ENCODE measurements around the gene PTPN3. TPM values are rescaled to one million over a fixed set of nuclear protein-coding genes. Genes with fewer than 3 reads are reported as not detected.

Gene PTPN3
- polyA plus RNA-seq, 12 donors: 2.7 to 7.3 (median 3.7) TPM; not detected in 1

DNA sequence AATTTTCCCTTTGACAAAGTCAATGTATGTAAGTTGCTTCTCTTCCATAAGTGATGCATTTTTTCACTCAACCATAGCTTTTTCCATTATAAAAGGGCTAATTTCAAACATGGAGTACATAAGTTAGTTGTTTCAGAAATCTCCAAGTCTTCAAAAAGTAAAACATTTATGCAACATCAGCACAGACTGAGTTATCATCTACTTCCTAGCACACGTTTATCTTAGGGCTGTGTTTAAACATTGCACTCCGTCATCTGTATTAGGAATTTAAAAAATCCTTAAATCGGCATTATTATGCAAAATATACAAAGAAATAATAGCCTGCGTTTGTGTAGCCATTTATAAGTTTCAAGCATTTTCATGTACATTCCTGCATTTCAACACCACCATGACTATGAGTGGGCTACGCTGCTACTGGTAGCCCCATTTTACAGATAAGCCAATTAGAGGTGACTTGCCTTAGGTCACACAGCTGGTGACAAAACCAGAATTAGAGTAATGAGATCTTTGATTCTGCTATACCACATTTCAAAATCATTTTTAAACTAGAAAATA, 43.4 kb downstream of the PTPN3 start:
- no peak for DNase-seq

DNA sequence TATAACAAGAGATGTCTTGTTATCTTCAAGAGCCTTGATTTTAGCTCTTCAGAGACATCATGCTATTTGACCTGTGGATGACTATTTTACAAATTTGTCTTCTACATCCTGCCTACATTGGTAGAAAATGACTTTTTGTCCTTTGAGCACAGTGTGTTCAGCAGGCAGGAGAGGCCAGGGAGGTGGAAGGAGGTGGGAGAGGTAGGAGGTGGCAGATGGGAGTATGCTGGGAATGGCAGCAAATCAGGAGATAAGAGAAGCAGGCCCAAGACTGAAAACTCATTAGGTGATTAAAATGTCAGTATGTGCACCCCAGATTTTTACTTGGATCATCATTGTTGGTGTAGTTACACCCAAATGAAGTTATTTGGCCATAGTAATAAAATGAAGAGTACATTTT, 44.1 kb downstream of the PTPN3 start:
- no peak for DNase-seq

DNA sequence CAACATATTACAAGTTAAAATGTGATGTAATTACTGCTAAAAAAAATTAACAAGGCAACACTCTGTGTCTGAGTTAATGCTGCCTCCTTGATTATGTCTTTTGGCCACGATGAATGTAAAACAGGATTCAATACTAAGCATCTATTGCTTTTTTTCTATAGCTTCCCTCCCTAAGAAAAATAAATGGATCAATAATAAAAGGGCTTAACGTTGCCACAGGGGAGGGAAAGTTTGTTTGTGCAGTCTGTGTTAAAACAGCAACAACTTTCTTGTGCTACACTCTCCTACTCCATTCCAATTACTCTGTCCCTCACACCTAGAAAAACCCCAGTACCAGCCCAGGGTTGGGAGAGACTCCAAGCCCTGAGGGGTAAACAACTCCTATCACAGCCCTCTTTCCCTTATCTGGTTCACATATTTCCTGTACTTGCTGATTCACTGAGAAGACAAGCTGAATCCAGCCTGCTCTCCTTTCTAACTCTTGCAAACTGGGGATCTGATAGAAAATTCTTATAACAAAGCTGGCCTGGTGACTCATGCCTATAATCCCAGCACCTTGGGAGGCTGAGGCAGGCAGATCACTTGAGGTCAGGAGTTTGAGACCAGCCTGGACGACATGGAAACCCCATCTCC, 44.8 kb downstream of the PTPN3 start:
- DNase-seq: no peak

DNA sequence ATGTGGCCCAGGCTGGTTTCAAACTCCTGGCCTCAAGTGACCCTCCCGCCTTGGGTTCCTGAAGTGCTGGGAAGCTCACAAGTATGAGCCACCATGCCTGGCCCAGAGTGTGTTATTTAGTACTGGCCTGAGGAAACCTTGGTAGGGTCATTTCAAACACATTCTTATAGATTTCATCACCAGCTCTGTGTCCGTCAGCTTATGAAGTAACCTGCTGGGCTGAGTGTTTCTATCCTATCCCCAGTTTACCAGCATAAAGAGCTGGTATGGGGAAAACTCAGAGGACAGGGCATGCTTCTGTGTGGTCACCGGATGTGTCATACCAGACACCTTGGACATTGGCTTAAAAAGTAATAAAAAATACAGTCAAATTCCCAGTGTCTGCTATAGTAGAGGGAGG, 45.3 kb downstream of the PTPN3 start:
- no peak for DNase-seq

DNA sequence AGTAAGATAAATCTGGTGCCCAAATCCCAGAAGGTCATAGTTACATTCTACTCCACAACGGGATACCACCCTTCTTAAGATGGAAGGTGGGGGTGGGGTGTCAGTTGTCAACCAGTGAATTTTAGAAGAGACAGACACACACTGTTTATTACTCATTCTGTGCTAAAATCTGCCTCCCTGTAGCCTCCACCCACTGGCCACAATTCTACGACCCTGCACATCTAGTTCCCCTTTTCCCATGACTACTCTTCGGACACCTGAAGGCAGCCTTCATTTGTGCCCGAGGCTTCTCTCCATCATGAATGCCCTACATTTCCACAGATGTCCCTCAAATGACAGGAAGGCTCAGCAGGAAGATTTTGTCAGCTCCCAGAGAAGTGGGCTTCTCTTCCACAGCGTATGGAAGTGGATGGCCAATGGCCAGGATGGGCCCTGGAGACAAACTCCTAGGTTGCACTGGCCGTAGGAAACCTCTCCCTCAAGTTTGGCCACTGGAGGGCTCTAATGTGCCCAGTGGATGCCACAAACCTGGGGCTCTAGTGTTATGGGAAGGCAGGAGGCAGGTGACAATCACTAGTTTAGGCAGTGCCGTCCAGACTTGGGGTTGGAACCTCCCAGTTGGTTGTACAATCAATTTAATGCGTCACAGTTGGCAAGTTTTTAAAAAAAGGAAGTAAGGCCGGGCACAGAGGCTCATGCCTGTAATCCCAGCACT, 46.6 kb downstream of the PTPN3 start:
- no peak for DNase-seq

DNA sequence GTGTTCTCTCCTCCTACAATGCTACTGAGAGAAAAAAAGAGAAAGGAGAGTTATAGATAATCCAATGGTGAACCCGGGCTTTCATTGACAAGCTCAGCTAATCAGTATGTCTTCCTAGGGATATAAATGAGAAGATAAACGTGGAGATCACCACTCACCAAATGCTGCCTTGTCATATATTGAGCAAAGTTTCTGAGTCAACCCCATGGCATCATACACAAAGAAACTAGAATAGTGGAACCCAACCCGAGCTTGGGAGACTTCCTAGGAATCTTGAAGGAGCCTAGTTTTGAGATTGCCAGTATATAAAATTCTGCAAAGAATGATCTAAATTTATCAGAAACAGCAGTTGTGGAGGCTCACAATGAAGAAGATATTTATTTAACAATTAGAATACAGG, 47.8 kb downstream of the PTPN3 start:
- DNase-seq: no peak

DNA sequence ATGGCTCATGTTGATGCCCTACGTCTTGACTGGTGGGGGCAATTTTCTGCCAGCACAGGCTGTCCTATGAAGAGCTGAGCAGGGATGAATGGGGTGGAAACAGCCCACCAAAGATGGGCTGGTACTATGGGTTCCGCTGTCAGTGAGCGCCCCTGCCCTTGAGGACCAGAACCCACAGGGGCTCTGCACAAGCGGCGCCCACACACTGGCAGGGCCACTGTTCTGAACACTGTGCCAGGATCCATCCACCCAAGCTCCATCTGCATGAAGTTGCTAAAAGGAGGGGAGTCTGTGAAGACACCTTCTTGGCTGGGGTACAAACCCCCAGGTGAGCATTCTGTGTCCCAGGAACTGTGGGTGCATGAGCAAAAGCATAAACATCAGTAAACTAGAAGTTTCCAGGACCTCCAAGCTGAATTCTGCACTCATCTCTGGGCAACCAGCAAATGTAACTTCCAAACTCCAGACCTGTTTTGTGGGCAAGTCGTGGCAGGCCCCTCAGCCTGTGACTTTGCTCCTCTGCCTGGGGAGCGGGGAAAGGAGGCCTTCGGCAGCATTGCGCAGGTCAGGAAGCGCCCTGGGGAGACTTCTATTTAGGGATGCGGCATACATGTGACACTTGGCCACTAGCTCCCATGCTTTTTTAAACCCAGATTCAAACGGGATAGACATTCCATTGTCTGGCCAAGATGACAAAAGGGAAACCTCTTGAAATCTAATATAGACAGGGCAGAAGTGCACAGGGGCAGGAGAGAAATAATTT, 48.9 kb downstream of the PTPN3 start:
- no peak for DNase-seq

DNA sequence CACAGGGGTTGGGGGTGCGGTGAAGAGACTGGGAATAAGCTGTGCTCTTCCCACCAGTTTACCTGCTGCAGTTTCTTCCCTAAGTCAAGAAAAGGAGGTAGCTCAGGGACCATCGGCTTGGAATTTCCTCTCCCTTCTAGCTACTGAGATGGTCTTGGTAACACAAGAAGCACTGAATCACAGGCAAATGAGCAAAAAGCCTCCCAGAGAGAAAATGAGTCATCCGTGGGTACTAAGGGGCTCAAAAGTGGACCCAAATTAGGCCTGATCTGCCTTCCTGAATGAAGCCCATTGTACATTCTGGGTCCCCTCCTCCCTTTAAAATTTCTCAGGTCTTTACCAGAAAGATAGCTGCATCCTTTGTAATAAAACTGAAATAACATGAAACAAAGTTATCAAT, 49.9 kb downstream of the PTPN3 start:
- no peak for DNase-seq

DNA sequence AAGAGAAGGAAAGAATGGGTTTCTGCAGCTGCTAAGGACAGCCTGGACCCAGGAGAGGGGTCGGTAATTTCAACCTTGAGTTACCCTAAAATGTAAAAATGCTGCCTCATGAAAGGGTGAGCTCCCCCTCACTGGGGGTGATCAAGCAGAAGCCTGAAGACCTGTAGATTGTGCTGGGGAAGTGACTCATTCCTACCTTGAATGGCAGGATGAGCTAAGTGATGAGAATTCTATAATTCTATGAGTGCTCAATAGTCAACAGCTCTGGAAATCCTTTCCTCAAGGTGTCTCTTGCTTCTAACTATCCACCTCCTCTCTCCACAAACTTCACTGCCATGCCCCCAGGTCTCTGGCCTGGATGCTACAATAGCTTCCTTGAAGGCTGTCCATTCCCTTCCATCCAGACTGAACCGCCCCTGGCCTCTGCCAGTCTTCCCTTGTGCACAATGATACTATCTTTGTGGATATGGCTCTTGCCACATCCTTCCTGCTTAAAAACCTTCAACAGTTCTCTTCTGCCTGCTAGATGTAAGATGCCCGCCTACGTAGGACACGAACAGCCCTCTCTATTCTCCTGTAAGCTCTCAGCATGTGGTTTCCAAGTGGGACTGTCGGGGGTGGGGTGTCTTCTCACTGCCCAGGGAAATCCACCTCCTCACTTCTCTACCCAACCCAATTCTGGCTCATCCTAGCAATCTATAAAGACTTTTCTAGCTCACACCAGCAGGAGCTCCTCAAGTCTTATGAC, 50.6 kb downstream of the PTPN3 start:
- DNase-seq: no peak

DNA sequence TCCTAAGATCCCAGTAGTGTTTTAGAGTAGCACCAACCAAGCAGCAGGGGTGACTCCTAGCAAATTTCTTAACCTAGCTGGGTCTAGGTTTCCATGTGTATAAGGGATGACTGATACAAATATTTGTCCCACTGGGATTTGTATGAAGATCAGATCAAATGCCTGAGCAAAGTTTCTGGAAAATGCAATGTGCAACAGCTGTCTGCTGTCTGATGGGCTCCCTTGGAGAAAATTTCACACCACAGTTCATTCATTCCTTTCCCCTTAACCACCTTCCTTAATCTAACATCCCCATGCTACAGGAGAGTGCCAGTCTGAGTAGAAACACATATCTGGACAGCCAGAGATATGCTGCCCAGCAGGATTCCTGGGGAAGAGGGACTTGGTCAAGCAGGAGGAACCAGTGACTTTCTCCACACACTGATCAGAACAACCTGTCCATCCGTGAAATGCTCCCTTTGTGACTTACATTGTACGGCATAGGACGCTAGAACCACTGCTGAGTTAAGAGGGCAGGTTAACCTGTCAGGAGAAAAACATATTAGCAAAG, 53.3 kb downstream of the PTPN3 start:
- no peak for DNase-seq

DNA sequence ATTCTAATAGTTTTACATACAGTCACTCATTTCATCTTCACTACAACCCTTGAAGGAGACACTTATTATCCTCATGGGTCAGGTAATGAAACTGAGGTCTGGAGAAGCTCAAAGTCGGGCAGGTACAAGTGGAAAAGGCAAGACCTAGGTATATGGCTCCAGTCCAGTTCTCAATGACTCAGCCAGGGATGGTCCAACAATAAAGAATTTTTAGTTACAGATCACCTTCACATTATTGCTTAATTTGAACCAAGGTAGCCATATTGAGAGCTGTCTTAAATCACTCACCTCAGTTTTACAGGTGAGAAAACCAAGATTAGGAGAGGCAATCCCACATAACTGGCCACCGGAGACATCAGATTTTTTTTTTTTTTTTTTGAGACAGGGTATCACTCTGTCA, 55.4 kb downstream of the PTPN3 start:
- no peak for DNase-seq

DNA sequence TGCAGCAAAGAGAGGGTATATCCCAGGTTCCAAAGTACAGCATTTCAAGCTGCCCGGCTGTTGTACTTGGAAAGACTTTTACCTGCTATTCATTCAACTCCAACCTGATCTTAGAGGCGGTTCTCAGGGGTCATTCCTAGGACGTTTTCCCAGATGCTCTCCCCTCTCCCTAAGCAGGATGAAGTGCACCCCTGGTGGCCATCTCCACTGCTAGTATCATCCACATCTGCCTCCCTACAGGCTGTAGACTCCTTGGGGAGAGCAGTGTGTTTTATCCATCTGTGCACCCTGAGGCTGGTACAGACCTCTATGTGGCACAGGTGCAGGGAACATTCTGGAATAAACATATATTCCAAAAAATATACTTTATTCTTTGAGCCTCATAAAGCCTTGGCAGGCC, 56.8 kb downstream of the PTPN3 start:
- no peak for DNase-seq

DNA sequence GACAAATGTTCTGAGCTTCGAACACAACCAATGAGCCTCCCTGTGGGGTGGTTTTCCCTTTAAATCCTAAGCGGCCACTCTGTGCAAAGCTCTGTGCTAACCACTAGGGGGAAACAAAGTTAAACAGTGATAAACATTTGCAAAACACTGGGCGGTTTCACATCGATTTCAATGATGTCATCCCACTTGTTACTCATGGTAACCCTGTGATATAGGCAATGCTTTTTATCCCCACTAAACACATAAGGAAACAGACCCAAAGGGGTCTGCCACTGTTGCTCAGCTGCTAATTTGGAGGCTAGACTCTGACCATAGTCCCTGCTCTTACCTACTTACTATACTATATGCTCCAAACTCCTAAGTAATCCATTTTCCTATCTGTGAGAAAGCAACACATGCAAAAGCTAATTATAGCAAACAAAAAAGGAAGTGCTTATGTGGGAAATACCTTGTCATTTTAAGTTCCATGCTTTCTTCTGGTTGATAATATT, 57.3 kb downstream of the PTPN3 start:
- DNase-seq: peak; percentile 66

DNA sequence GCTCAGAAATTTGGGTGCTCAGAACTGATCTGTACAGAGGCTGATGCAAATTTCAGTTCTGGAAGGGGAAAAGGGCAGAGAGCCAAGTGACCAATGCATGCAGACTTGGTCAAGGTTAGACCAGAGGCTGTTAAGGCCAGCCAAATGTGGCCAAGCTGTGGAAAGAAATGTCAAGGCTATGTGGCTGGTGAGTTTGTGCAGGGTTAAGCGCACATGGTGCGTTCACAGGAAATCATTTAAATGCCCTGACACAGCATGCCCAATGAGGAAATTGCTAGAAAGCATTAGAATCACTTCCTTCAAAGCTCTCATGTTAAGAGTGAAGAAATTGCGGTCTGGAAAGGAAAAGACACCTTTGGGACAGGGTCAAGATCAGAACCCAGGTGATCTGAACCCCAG, 58.0 kb downstream of the PTPN3 start:
- no peak for DNase-seq

DNA sequence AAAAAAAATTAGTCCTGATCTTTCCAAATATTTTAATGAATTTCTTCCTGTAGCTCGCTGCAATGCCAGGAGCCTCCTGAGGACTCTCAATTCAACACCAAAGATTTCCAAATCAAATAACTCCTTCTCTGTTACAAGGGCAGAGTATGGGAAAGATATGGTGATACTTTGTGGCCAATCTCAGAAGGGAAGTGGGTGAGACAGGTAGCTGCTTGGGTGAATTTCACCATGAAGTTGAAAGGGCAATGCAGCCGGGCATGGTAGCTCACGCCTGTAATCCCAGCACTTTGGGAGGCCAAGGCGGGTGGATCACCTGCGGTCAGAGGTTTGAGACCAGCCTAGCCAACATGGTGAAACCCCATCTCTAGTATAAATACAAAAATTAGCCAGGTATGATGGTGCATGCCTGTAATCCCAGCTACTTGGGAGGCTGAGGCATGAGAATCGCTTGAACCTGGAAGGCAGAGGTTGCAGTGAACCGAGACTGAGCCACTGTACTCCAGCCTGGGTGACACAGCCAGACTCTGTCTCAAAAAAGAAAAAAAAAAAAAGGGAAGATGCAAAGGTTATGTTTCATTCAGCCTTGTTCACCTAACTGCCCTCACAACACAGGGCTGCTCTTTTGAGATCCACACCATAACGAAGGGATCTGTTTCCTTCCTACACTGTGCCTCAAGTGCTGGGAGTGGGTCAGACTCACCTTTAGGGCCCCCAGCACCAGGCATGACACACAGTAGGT, 58.6 kb downstream of the PTPN3 start:
- DNase-seq: no peak

DNA sequence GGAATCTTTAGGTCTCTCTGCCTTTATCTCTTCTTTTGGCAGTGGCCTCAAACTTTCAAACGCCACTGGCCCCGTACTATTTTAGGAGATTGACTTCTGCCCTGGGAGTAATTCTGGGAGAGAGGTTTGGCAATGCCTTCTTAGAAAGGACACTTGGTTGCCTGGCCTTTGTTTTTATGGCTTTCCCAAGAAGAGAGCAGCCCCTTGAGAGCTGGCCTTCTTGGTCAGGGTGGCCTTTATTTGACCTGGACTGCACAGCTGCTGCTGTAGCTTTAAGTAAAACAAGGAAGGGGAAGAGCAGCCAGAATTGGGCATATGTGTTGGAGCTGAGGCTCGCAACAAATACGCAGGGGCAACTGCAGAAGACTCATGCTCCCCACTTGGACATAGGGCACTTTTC, 60.8 kb downstream of the PTPN3 start:
- DNase-seq: no peak

DNA sequence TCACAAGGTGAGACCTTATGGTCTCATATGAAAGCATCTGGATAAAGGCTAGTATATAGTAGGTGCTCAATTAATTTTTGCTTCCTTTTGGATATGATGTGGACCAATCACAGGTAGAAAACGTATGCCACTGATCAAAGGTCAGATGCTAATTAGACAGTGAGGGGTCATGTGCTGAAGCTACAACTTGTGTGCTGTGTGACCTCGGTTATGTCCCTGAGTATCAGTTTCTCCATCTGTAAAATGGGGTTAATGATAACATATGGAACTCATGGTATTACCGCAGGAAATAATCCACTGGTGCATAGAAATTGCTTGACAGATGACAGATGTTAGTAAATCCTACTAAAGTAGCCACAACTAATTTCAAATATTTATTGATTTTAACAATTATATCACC, 62.0 kb downstream of the PTPN3 start:
- no peak for DNase-seq

DNA sequence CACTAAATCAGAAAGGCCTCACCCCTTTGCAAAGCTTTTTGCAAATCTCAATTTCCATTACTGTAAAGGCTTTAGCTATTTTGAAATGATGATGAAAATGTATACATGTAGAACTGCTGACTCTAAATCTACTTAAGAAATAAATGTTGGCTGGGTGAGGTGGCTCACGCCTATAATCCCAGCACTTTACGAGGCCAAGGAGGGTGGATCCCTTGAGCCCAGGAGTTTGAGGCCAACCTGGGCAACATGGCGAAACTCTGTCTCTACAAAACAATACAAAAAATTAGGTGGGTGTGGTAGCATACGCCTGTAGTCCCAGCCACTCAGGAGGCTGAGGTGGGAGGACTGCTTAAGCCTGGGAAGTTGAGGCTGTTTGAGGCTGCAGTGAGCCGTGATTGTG, 64.6 kb downstream of the PTPN3 start:
- no peak for DNase-seq

DNA sequence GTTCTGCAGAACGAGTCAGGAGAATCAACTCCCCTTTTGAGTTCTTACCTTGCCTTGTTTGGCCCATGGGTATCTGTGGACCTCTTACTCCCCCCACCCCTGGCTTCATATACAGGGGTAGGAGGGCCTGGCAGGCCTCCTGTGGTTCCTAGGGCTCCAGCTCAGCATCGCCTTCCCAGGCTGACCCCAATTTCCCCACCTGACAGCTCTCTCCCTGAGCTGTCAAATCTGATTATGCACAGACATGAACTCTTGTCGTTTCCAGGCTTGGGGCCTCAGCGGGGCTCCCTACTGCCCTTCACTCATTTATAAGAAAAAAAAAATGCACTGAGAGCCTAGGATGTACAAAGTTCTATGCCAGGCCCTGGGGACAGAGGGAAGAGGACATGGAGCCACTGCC, 67.9 kb downstream of the PTPN3 start:
- no peak for DNase-seq

DNA sequence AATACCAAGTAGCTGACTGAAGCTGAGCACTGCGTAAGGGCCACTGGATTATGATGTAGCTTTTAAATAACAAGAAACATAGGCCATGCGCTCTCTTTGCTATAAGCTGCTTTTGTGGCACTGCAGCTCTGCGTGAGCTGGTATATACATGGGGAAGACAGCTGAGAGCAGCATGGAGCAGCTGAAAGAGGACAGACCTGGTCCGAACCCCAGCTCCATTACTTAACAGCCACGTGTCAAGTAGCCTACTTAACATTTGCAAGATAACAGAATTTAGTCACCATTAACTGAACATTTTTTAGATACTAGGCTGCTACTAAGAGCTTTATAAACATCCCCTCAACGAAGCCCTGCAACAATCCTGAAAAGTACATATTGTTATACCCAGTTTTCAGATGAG, 69.3 kb downstream of the PTPN3 start:
- DNase-seq: no peak

DNA sequence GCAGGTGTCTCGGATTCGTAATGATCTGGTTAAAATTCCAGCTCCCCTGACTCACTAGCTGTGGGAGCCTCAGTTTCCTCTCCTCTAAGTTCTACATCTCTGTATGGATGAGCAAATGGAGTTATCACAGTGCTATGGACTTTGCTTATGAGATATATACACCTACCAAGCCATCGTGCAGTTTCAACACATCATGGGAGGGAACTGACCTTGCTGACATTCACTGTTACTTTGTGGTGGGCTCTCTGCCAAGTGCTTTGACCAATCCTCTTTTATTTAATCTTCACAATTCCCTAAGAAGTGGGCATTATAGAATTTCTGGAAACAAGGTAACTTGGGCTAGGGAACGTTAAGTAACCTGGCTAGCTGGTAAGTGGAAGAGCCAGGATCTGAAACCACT, 70.2 kb downstream of the PTPN3 start:
- no peak for DNase-seq

Data from muscle of arm (tissue), 12 donors.